Peyer's patch (tissue), 4 donors: ENCODE data around the gene KSR2.

Experiments used
- POLR2A ChIP-seq, 2 donors: fragments of 450-650 bp; IDR thresholded peaks; one replicate each; pipeline ENCODE4 v1.5.1; 2017; ENCODE audit warnings: antibody characterized with exemption in 2 of 2, mild to moderate bottlenecking in 2 of 2, moderate library complexity in 2 of 2
- TF ChIP-seq, protein P1 (sequence below), 6 experiments: fragments of 450-650 bp in 4 of 6; fragments of 200-600 bp in 2 of 6; sonication (generic) in 1 of 6; IDR thresholded peaks; one replicate each; pipeline ENCODE4 v1.5.1; 2017 to 2019; ENCODE audit warnings: antibody characterized with exemption in 6 of 6, mild to moderate bottlenecking in 3 of 6, moderate library complexity in 1 of 6

DNA sequence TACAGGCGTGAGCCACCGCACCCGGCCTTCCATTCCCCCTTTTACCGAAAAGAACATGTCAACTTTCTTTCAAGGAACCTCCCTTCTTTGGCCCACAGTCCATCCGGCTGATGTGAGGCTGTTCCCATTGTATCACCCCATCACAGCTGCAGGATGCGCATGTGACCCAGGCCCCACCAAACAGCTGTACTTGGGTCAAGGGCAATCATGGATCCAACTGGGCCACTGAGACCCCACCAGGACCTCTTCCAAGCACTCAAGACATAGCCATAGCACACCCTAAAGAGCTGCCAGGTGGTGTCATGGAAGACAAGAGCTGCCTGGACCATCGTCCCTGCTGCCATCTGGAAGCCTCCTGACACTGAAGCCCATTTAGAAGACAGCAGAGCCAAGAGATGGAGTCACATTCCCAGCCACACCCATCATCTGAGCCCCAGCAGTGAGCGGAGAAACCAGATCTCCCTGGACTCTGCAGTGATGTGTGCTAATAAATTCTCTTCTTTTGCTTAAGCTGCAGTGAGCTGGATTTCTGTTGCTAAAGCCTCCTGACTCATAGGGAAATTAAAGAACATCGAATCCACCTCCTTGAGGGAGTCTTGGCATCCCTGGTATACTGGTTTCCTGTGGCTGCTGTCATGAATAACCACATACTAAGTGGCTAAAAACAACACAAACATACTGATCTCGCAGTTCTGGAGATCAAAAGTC lies 105.6 kb downstream of the KSR2 start:
- TF ChIP-seq POLR2A (IDR thresholded peaks at IDR 0.05): no peak
- TF ChIP-seq, protein P1, sequence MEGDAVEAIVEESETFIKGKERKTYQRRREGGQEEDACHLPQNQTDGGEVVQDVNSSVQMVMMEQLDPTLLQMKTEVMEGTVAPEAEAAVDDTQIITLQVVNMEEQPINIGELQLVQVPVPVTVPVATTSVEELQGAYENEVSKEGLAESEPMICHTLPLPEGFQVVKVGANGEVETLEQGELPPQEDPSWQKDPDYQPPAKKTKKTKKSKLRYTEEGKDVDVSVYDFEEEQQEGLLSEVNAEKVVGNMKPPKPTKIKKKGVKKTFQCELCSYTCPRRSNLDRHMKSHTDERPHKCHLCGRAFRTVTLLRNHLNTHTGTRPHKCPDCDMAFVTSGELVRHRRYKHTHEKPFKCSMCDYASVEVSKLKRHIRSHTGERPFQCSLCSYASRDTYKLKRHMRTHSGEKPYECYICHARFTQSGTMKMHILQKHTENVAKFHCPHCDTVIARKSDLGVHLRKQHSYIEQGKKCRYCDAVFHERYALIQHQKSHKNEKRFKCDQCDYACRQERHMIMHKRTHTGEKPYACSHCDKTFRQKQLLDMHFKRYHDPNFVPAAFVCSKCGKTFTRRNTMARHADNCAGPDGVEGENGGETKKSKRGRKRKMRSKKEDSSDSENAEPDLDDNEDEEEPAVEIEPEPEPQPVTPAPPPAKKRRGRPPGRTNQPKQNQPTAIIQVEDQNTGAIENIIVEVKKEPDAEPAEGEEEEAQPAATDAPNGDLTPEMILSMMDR (IDR thresholded peaks at IDR 0.05): no peak
